ENCODE results near the gene C9orf152. TPM values are rescaled to one million over a fixed set of nuclear protein-coding genes. Genes with fewer than 3 reads are reported as not detected.

C9orf152 gene
- total and polyA plus RNA-seq, 2 of the 13 experiments (the other 11 are each of a cell fraction or from before 2014, with no cell fraction given) = 0.24 to 0.48 TPM

DNA sequence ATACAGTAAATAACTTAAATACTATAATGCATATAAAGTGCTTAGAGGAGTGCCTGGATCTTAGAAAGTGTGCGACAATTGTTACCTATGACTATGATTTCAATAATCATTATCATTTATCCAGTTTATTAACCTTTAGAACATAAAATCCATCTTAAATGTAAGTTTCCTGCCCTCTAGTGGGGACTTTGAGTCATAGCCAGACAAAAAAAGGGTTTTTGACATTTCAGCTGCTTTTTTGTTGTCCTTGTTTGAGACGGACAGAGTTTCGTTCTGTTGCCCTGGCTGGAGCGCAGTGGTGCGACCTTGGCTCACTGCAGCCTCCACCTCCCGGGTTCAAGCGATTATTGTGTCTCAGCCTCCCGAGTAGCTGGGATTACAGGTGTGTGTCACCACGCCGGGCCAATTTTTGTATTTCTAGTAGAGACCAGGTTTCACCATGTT lies 9.7 kb upstream of the C9orf152 start (continued):
- TF ChIP-seq, protein P1, sequence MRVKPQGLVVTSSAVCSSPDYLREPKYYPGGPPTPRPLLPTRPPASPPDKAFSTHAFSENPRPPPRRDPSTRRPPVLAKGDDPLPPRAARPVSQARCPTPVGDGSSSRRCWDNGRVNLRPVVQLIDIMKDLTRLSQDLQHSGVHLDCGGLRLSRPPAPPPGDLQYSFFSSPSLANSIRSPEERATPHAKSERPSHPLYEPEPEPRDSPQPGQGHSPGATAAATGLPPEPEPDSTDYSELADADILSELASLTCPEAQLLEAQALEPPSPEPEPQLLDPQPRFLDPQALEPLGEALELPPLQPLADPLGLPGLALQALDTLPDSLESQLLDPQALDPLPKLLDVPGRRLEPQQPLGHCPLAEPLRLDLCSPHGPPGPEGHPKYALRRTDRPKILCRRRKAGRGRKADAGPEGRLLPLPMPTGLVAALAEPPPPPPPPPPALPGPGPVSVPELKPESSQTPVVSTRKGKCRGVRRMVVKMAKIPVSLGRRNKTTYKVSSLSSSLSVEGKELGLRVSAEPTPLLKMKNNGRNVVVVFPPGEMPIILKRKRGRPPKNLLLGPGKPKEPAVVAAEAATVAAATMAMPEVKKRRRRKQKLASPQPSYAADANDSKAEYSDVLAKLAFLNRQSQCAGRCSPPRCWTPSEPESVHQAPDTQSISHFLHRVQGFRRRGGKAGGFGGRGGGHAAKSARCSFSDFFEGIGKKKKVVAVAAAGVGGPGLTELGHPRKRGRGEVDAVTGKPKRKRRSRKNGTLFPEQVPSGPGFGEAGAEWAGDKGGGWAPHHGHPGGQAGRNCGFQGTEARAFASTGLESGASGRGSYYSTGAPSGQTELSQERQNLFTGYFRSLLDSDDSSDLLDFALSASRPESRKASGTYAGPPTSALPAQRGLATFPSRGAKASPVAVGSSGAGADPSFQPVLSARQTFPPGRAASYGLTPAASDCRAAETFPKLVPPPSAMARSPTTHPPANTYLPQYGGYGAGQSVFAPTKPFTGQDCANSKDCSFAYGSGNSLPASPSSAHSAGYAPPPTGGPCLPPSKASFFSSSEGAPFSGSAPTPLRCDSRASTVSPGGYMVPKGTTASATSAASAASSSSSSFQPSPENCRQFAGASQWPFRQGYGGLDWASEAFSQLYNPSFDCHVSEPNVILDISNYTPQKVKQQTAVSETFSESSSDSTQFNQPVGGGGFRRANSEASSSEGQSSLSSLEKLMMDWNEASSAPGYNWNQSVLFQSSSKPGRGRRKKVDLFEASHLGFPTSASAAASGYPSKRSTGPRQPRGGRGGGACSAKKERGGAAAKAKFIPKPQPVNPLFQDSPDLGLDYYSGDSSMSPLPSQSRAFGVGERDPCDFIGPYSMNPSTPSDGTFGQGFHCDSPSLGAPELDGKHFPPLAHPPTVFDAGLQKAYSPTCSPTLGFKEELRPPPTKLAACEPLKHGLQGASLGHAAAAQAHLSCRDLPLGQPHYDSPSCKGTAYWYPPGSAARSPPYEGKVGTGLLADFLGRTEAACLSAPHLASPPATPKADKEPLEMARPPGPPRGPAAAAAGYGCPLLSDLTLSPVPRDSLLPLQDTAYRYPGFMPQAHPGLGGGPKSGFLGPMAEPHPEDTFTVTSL (CRISPR knock-in tag; IDR thresholded peaks at IDR 0.05; ENCODE audit: borderline replicate concordance) = no peak
- TF ChIP-seq MIXL1 (CRISPR knock-in tag; IDR thresholded peaks at IDR 0.05) = peak; percentile 59; the same call in 1 of the 2 replicates
- TF ChIP-seq PITX1 (CRISPR knock-in tag; IDR thresholded peaks at IDR 0.05) = no peak; the same call in 1 of the 2 replicates
- no peak for TF ChIP-seq NONO (IDR thresholded peaks at IDR 0.05)
- TF ChIP-seq NONO (CRISPR knock-in tag; conservative IDR thresholded peaks at IDR 0.05) = no peak
- TF ChIP-seq, protein P2, sequence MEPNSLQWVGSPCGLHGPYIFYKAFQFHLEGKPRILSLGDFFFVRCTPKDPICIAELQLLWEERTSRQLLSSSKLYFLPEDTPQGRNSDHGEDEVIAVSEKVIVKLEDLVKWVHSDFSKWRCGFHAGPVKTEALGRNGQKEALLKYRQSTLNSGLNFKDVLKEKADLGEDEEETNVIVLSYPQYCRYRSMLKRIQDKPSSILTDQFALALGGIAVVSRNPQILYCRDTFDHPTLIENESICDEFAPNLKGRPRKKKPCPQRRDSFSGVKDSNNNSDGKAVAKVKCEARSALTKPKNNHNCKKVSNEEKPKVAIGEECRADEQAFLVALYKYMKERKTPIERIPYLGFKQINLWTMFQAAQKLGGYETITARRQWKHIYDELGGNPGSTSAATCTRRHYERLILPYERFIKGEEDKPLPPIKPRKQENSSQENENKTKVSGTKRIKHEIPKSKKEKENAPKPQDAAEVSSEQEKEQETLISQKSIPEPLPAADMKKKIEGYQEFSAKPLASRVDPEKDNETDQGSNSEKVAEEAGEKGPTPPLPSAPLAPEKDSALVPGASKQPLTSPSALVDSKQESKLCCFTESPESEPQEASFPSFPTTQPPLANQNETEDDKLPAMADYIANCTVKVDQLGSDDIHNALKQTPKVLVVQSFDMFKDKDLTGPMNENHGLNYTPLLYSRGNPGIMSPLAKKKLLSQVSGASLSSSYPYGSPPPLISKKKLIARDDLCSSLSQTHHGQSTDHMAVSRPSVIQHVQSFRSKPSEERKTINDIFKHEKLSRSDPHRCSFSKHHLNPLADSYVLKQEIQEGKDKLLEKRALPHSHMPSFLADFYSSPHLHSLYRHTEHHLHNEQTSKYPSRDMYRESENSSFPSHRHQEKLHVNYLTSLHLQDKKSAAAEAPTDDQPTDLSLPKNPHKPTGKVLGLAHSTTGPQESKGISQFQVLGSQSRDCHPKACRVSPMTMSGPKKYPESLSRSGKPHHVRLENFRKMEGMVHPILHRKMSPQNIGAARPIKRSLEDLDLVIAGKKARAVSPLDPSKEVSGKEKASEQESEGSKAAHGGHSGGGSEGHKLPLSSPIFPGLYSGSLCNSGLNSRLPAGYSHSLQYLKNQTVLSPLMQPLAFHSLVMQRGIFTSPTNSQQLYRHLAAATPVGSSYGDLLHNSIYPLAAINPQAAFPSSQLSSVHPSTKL (CRISPR knock-in tag; IDR thresholded peaks at IDR 0.05) = peak; percentile 11; the same call in 1 of the 2 replicates
- TF ChIP-seq MAZ (IDR thresholded peaks at IDR 0.05; ENCODE audit: borderline replicate concordance, low read depth, low read length) = no peak
- TF ChIP-seq MAZ (CRISPR knock-in tag; IDR thresholded peaks at IDR 0.05; ENCODE audit: low read depth) = no peak
- peak; percentile 76 for TF ChIP-seq ZMYM3 (CRISPR knock-in tag; IDR thresholded peaks at IDR 0.05)
- 0 out of 2 replicates have a peak, but pooled peaks have one; percentile 29 for TF ChIP-seq KDM1A (CRISPR knock-in tag; IDR thresholded peaks at IDR 0.05)
- TF ChIP-seq HNF4A (CRISPR knock-in tag; IDR thresholded peaks at IDR 0.05) = no peak
- 0 out of 2 replicates have a peak, but pooled peaks have one; percentile 35 for TF ChIP-seq ZNF292 (CRISPR knock-in tag; IDR thresholded peaks at IDR 0.05; ENCODE audit: borderline replicate concordance, low read depth)
- TF ChIP-seq KMT2A (CRISPR knock-in tag; IDR thresholded peaks at IDR 0.05) = no peak
- no peak for TF ChIP-seq ZNF557 (CRISPR knock-in tag; IDR thresholded peaks at IDR 0.05)
- TF ChIP-seq JUNB (CRISPR knock-in tag; IDR thresholded peaks at IDR 0.05; ENCODE audit: borderline replicate concordance) = no peak
- TF ChIP-seq, protein P3, sequence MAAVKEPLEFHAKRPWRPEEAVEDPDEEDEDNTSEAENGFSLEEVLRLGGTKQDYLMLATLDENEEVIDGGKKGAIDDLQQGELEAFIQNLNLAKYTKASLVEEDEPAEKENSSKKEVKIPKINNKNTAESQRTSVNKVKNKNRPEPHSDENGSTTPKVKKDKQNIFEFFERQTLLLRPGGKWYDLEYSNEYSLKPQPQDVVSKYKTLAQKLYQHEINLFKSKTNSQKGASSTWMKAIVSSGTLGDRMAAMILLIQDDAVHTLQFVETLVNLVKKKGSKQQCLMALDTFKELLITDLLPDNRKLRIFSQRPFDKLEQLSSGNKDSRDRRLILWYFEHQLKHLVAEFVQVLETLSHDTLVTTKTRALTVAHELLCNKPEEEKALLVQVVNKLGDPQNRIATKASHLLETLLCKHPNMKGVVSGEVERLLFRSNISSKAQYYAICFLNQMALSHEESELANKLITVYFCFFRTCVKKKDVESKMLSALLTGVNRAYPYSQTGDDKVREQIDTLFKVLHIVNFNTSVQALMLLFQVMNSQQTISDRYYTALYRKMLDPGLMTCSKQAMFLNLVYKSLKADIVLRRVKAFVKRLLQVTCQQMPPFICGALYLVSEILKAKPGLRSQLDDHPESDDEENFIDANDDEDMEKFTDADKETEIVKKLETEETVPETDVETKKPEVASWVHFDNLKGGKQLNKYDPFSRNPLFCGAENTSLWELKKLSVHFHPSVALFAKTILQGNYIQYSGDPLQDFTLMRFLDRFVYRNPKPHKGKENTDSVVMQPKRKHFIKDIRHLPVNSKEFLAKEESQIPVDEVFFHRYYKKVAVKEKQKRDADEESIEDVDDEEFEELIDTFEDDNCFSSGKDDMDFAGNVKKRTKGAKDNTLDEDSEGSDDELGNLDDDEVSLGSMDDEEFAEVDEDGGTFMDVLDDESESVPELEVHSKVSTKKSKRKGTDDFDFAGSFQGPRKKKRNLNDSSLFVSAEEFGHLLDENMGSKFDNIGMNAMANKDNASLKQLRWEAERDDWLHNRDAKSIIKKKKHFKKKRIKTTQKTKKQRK (IDR thresholded peaks at IDR 0.05; ENCODE audit: low read length) = no peak
- TF ChIP-seq, protein P4, sequence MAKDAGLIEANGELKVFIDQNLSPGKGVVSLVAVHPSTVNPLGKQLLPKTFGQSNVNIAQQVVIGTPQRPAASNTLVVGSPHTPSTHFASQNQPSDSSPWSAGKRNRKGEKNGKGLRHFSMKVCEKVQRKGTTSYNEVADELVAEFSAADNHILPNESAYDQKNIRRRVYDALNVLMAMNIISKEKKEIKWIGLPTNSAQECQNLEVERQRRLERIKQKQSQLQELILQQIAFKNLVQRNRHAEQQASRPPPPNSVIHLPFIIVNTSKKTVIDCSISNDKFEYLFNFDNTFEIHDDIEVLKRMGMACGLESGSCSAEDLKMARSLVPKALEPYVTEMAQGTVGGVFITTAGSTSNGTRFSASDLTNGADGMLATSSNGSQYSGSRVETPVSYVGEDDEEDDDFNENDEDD (CRISPR knock-in tag; IDR thresholded peaks at IDR 0.05; ENCODE audit: borderline replicate concordance) = no peak

Measured in HepG2 (cell line).